KMS-11 (cell line): Measurements from ENCODE around the gene DOK6.

Experiments used
- H2AFZ ChIP-seq: fragments of 200-600 bp; sonication (generic); 2 replicates; pipeline ENCODE4 v1.6.1; 2016; ENCODE audit warnings: antibody characterized with exemption, mixed run types, low read depth
- H3K27ac ChIP-seq: fragments of 200-600 bp; sonication (generic); 2 replicates; pipeline ENCODE4 v1.6.1; 2016; ENCODE audit warnings: mild to moderate bottlenecking, mixed run types
- H3K27me3 ChIP-seq: fragments of 200-600 bp; sonication (generic); 2 replicates; pipeline ENCODE4 v1.6.1; 2017; ENCODE audit warnings: mild to moderate bottlenecking, low read depth, mixed run types, moderate library complexity; ENCODE audit not compliant: insufficient read depth
- H3K36me3 ChIP-seq: fragments of 200-600 bp; sonication (generic); 2 replicates; pipeline ENCODE4 v1.6.1; 2017; ENCODE audit warnings: mild to moderate bottlenecking, mixed run types; ENCODE audit not compliant: insufficient read depth
- H3K4me1 ChIP-seq: fragments of 200-600 bp; sonication (generic); 2 replicates; pipeline ENCODE4 v1.6.1; 2016; ENCODE audit warnings: mild to moderate bottlenecking, low read depth, mixed run types; ENCODE audit not compliant: poor library complexity, severe bottlenecking
- H3K4me2 ChIP-seq: fragments of 200-600 bp; sonication (generic); 2 replicates; pipeline ENCODE4 v1.7.0; 2016; ENCODE audit warnings: mild to moderate bottlenecking, mixed run types
- H3K4me3 ChIP-seq: fragments of 200-600 bp; sonication (generic); IDR thresholded peaks from 2 replicates; pipeline ENCODE4 v1.6.1; 2017; ENCODE audit warnings: low read depth, low read length, mixed read lengths; ENCODE audit not compliant: insufficient read depth
- H3K79me2 ChIP-seq: fragments of 200-600 bp; sonication (generic); 2 replicates; pipeline ENCODE4 v1.6.1; 2016; ENCODE audit warnings: low read depth, mixed run types; ENCODE audit not compliant: insufficient read depth
- H3K9ac ChIP-seq: fragments of 200-600 bp; sonication (generic); 2 replicates; pipeline ENCODE4 v1.6.1; 2016; ENCODE audit warnings: mild to moderate bottlenecking, mixed run types
- H4K20me1 ChIP-seq: fragments of 200-600 bp; sonication (generic); 2 replicates; pipeline ENCODE4 v1.6.1; 2016; ENCODE audit warnings: mild to moderate bottlenecking, mixed run types; ENCODE audit not compliant: insufficient read depth
- TF ChIP-seq, protein P1 (sequence below): fragments of 200-600 bp; sonication (generic); conservative IDR thresholded peaks from 2 replicates; pipeline ENCODE4 v1.6.1; 2017; ENCODE audit warnings: low read depth, mild to moderate bottlenecking, antibody characterized with exemption, low read length, moderate library complexity, mixed read lengths

The DOK6 gene

DNA sequence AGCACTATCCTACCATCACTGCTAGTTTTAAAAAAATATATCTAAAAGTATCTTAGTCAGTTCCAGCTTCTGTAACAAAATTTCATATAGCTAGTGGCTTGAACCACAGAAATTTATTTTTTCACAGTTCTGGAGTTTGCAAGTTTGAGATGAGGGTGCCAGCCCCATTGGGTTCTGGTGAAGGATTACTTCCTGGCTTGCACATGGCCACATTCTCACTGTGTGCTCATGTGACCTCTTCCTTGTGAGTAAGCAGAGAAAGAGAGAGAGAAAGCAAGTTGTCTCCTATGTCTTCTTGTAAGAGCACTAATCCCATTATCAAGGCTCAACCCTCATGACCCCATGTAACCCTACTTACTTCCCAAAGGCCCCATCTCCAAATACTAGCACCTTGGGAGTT, 158.9 kb downstream of the DOK6 start:
- Histone ChIP-seq H2AFZ (no peak overlapping the region), H3K27me3 (no peaks in the 10 kb centered on the region), H3K79me2 (no peaks in the 10 kb centered on the region), H3K4me1 (peaks cover 8% of the 10 kb centered on the region), H3K9ac (no peak overlapping the region), H3K4me2 (no peak overlapping the region), H4K20me1 (no peaks in the 10 kb centered on the region), H3K27ac (no peak overlapping the region), H3K4me3 (no peak overlapping the region), H3K36me3 (no peaks in the 10 kb centered on the region; the same call in 1 of the 2 replicates)
- TF ChIP-seq, protein P1, sequence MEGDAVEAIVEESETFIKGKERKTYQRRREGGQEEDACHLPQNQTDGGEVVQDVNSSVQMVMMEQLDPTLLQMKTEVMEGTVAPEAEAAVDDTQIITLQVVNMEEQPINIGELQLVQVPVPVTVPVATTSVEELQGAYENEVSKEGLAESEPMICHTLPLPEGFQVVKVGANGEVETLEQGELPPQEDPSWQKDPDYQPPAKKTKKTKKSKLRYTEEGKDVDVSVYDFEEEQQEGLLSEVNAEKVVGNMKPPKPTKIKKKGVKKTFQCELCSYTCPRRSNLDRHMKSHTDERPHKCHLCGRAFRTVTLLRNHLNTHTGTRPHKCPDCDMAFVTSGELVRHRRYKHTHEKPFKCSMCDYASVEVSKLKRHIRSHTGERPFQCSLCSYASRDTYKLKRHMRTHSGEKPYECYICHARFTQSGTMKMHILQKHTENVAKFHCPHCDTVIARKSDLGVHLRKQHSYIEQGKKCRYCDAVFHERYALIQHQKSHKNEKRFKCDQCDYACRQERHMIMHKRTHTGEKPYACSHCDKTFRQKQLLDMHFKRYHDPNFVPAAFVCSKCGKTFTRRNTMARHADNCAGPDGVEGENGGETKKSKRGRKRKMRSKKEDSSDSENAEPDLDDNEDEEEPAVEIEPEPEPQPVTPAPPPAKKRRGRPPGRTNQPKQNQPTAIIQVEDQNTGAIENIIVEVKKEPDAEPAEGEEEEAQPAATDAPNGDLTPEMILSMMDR, result no peak

DNA sequence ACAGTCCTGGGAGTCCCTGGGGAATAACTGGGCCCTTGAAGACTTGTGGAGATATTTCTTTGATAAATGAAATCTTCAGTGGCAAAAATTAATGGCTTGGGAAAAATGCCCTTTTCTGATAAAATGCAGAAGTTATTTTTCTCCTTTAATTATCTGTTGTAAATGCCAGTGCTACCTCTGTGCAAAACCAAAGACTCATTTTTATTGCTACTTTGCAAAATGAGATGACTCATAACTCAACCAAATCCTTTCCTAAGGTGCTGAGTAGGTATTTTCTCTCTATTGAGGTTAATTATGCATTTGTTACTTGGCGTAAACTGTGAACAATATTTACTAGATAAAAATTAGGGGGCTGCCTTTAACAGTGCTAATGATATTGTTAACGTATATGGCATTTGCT, 163.9 kb downstream of the DOK6 start:
- TF ChIP-seq, protein P1, result no peak
- no peaks in the 10 kb centered on the region for H4K20me1 ChIP-seq
- H3K27ac ChIP-seq, result peak overlapping the region; percentile 36; the same call in 1 of the 2 replicates
- H3K4me3 ChIP-seq, result no peak overlapping the region
- no peaks in the 10 kb centered on the region for H3K79me2 ChIP-seq
- peak overlapping the region; percentile 23 for H3K4me2 ChIP-seq
- peak overlapping the region; percentile 4; the same call in 1 of the 2 replicates for H2AFZ ChIP-seq
- H3K36me3 ChIP-seq, result no peaks in the 10 kb centered on the region
- H3K4me1 ChIP-seq, result peaks cover 14% of the 10 kb centered on the region
- H3K9ac ChIP-seq, result no peak overlapping the region
- no peaks in the 10 kb centered on the region for H3K27me3 ChIP-seq

DNA sequence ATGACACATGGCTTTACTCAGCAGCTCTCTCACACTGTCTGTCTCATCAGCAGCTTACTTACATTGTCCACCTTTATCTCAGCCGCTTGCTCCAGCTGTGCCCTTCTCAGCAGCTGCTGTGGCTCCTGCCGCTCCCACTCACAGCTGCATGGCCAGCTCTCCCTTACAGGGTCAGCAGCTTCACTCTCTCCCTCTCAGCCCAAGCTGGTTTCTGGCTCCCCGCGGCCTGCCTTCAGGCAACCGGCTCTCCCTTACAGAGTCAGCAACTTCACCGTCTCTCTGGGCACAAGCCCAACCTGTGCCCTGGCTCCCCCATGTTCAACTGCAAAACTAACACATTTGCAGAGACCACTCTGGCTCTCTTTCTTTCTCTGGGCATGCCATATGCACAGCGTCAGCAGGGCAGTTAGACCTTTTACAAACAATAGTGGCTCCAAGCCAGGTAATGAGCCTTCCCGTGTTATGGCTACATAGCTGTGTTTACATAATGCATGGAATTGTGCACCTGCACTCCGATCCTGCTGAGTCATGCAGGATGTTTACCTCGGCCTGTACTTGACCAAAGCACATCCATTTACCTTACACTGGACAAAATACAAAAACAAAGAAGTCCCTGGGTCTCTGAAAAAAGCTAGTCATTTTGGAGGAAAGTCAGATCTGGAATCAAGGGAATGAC, 167.3 kb downstream of the DOK6 start:
- H3K79me2 ChIP-seq, result no peaks in the 10 kb centered on the region
- no peak overlapping the region for H3K9ac ChIP-seq
- H3K27me3 ChIP-seq, result no peaks in the 10 kb centered on the region
- H3K36me3 ChIP-seq, result no peaks in the 10 kb centered on the region
- H3K4me3 ChIP-seq, result no peak overlapping the region
- peaks cover 14% of the 10 kb centered on the region for H3K4me1 ChIP-seq
- no peaks in the 10 kb centered on the region for H4K20me1 ChIP-seq
- H2AFZ ChIP-seq, result no peak overlapping the region
- no peak overlapping the region for H3K4me2 ChIP-seq
- no peak overlapping the region for H3K27ac ChIP-seq
- TF ChIP-seq, protein P1, result no peak

DNA sequence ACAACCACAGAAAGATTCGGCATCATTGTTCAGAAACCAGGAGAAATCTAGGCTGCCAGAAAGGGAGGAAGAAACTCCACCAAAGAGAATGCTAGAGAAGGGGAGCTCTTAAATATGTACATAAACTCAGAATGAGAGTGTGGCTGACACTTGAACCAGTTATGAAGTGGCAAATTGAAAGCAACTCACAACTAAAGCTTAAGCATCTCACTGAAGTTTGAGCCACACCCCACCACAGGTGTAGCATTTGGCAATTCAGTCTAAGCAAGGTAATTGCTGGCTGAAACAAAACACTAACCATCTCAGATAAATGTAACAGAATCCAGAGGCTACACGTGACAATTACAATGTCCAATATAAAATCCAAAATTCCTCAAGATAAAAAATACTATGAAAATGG, 168.4 kb downstream of the DOK6 start:
- H3K4me3 ChIP-seq, result no peak overlapping the region
- H3K79me2 ChIP-seq, result no peaks in the 10 kb centered on the region
- no peak overlapping the region for H3K9ac ChIP-seq
- TF ChIP-seq, protein P1, result no peak
- no peak overlapping the region for H3K4me2 ChIP-seq
- no peak overlapping the region for H2AFZ ChIP-seq
- no peak overlapping the region for H3K27ac ChIP-seq
- H4K20me1 ChIP-seq, result no peaks in the 10 kb centered on the region
- no peaks in the 10 kb centered on the region for H3K27me3 ChIP-seq
- H3K4me1 ChIP-seq, result peaks cover 10% of the 10 kb centered on the region
- H3K36me3 ChIP-seq, result no peaks in the 10 kb centered on the region
